ENCODE measurements around the gene DYSF.

DYSF gene

GRCh38 chr2:71462641-71463341, 9.4 kb downstream of the DYSF start:
- TF ChIP-seq ZFX (IDR thresholded peaks at IDR 0.05; ENCODE audit: borderline replicate concordance) (no peak), CTCF (IDR thresholded peaks at IDR 0.05) (no peak)
- H3K27ac ChIP-seq, result no peak overlapping the region

GRCh38 chr2:71463342-71463654, 9.9 kb downstream of the DYSF start:
- no peak overlapping the region for H3K27ac ChIP-seq
- no peak for TF ChIP-seq ZFX (IDR thresholded peaks at IDR 0.05; ENCODE audit: borderline replicate concordance)
- no peak for TF ChIP-seq CTCF (IDR thresholded peaks at IDR 0.05)

- TF ChIP-seq ZFX (IDR thresholded peaks at IDR 0.05; ENCODE audit: borderline replicate concordance) (no peak), CTCF (IDR thresholded peaks at IDR 0.05) (no peak)
- no peak overlapping the region for H3K27ac ChIP-seq
Measured at GRCh38 chr2:71464389-71464788, 11.0 kb downstream of the DYSF start.

GRCh38 chr2:71465356-71465755, 12.0 kb downstream of the DYSF start:
- no peak overlapping the region for H3K27ac ChIP-seq
- TF ChIP-seq CTCF (IDR thresholded peaks at IDR 0.05) (no peak), ZFX (IDR thresholded peaks at IDR 0.05; ENCODE audit: borderline replicate concordance) (no peak)

- TF ChIP-seq CTCF (IDR thresholded peaks at IDR 0.05) (no peak), ZFX (IDR thresholded peaks at IDR 0.05; ENCODE audit: borderline replicate concordance) (no peak)
- H3K27ac ChIP-seq, result no peak overlapping the region
Measured at GRCh38 chr2:71465961-71466300, 12.6 kb downstream of the DYSF start.

- no peak overlapping the region for H3K27ac ChIP-seq
- no peak for TF ChIP-seq CTCF (IDR thresholded peaks at IDR 0.05)
- no peak for TF ChIP-seq ZFX (IDR thresholded peaks at IDR 0.05; ENCODE audit: borderline replicate concordance)
Measured at GRCh38 chr2:71466301-71467179, 13.2 kb downstream of the DYSF start.

GRCh38 chr2:71467180-71467815, 13.9 kb downstream of the DYSF start:
- no peak overlapping the region for H3K27ac ChIP-seq
- TF ChIP-seq CTCF (IDR thresholded peaks at IDR 0.05) (no peak), ZFX (IDR thresholded peaks at IDR 0.05; ENCODE audit: borderline replicate concordance) (no peak)

Measured in 22Rv1 (cell line).